Body of pancreas (tissue), 4 donors: Measurements from ENCODE around the gene ZNHIT6.

Experiments
- CTCF ChIP-seq, 7 experiments: fragments of 450-650 bp in 4 of 7; fragments of 200-600 bp in 3 of 7; sonication (generic) in 3 of 7; IDR thresholded peaks; one replicate each; pipeline ENCODE4 v1.5.1; 2016 to 2019; ENCODE audit warnings: antibody characterized with exemption in 7 of 7
- POLR2A ChIP-seq, 3 donors: fragments of 450-650 bp; IDR thresholded peaks; one replicate each; pipeline ENCODE4 v1.6.1; 2016; ENCODE audit warnings: antibody characterized with exemption in 3 of 3, mild to moderate bottlenecking in 2 of 3

GRCh38 chr1:85603086-85603880 is 105.0 kb downstream of the ZNHIT6 start:
- TF ChIP-seq CTCF (IDR thresholded peaks at IDR 0.05) (no peak), POLR2A (IDR thresholded peaks at IDR 0.05) (no peak)
